Measurements from ENCODE around the gene PAN3. TPM values are rescaled to one million over a fixed set of nuclear protein-coding genes. Genes with fewer than 3 reads are reported as not detected.
A peak's percentile ranks its signal among the peaks of the same experiment; 100 is the strongest.

Gene PAN3
- 3.2 TPM for polyA plus RNA-seq (2012; ENCODE audit: insufficient read length, low read depth)

DNA sequence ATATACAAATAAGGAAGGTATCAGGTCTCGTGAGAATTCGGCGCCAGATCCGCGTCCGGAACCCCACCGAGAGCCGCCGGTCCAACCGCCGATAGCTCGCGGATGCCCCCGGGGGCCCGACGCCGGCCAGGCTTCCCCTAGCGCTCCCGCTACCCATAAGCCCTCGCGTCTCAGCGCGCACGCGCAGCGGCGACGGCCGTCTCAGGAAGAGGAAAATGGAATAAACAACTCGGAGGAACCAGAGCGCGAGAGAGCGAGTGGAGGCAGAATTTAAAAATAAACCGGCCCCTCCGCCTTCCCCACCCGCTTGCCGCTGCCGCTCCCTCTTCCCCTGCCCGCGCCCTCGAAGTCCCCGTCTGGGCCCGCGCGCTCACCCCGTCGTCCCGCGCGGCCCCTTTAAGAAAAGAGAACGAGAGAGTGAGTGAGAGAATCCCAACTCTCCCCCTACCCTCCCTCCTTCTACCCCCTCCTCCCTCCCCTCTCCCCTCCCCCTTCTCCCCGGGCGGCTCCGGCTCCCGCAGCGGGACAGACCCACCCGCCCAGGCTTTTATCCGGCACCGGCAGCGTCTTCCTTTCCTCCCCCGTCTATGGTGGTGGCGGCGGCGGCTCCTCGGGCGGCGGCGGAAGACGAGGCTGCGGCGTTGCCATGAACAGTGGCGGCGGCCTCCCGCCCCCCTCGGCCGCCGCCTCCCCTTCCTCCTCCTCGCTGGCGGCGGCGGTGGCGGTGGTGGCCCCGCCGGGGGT lies at the start of gene PAN3:
Gene PAN3 (plus strand): TSS at position 534 of the 744 bp plus-strand sequence. CDS start 113 bp downstream, at position 647.
- no peak for TF ChIP-seq TAF1 (IDR thresholded peaks at IDR 0.05; ENCODE audit: borderline replicate concordance, insufficient read depth, low read length)
- peak; percentile 78 for TF ChIP-seq POLR2AphosphoS5 (IDR thresholded peaks at IDR 0.05; ENCODE audit: low read depth, low read length)

DNA sequence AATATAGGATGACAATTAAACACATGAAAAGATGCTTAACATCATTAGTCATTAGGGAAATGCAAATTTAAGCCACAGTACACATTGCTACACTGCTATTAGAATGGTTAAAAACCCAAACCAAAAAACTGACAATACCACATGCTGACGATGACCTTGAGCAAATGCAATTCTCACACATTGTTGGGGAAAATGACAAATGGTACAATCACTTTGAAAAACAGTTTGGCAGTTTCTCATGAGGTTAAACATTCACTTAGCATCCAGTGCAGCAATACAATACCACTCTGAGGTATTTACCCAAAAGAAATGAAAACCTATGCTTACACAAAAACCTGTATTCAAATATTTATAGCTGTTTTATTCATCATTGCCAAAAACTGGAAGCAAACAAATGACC lies 49.3 kb upstream of the PAN3 start:
- TF ChIP-seq REST (IDR thresholded peaks at IDR 0.05; ENCODE audit: insufficient read depth in 1 of 2, low read depth in 2 of 2, low read length in 2 of 2) = no peak
- no peak for TF ChIP-seq POLR2AphosphoS5 (IDR thresholded peaks at IDR 0.05; ENCODE audit: low read depth, low read length)
- TF ChIP-seq TAF1 (IDR thresholded peaks at IDR 0.05; ENCODE audit: borderline replicate concordance, insufficient read depth, low read length) = no peak
- TF ChIP-seq FOXP2 (optimal IDR thresholded peaks at IDR 0.05; ENCODE audit: borderline replicate concordance, extremely low read depth, extremely low read length, insufficient read depth) = no peak
- TF ChIP-seq SIN3A (IDR thresholded peaks at IDR 0.05; ENCODE audit: borderline replicate concordance, insufficient read depth, low read length) = no peak

DNA sequence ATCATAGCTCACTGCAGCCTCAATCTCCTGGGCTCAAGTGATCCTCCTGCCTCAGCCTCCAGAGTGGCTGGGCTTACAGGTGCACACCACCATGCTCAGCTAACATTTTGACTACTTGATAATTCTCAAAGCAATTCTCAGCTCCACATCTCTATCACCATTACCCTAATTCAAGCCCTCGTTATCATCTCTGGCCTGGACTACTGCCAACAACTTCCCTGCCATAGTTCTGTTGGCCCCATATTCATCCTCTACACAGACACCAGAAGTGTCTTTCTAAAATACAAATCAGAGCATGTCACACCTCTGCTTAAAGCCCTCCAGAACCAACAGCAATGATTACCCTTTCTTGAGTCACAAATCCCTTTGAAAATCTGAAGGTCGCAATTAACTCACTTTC lies 45.9 kb upstream of the PAN3 start:
- TF ChIP-seq REST (IDR thresholded peaks at IDR 0.05; ENCODE audit: insufficient read depth in 1 of 2, low read depth in 2 of 2, low read length in 2 of 2) (no peak), FOXP2 (optimal IDR thresholded peaks at IDR 0.05; ENCODE audit: borderline replicate concordance, extremely low read depth, extremely low read length, insufficient read depth) (no peak), POLR2AphosphoS5 (IDR thresholded peaks at IDR 0.05; ENCODE audit: low read depth, low read length) (no peak), SIN3A (IDR thresholded peaks at IDR 0.05; ENCODE audit: borderline replicate concordance, insufficient read depth, low read length) (no peak)

GRCh38 chr13:28093881-28094280 lies 44.5 kb upstream of the PAN3 start:
- TF ChIP-seq REST (IDR thresholded peaks at IDR 0.05; ENCODE audit: insufficient read depth in 1 of 2, low read depth in 2 of 2, low read length in 2 of 2) (no peak), FOXP2 (optimal IDR thresholded peaks at IDR 0.05; ENCODE audit: borderline replicate concordance, extremely low read depth, extremely low read length, insufficient read depth) (no peak), SIN3A (IDR thresholded peaks at IDR 0.05; ENCODE audit: borderline replicate concordance, insufficient read depth, low read length) (no peak), POLR2AphosphoS5 (IDR thresholded peaks at IDR 0.05; ENCODE audit: low read depth, low read length) (no peak), TAF1 (IDR thresholded peaks at IDR 0.05; ENCODE audit: borderline replicate concordance, insufficient read depth, low read length) (no peak)

DNA sequence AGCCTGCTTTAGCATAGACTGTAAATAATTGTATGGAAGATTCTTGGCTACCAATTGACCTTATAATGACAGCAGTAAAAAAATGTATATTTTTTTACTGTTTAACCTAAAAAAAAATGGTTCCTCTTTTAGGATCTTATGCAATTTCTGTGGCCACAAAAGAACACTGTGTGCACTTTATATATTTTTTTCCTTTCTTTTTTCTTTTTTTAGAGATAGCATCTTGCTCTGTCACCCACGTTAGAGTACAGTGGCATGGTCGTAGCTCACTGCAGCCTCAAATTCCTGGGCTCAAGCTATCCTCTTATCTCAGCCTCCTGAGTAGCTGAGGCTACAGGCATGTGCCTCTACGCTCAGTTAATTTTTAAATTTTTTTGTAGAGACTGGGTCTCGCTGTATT lies 44.0 kb upstream of the PAN3 start:
- TF ChIP-seq SIN3A (IDR thresholded peaks at IDR 0.05; ENCODE audit: borderline replicate concordance, insufficient read depth, low read length) (no peak), REST (IDR thresholded peaks at IDR 0.05; ENCODE audit: insufficient read depth in 1 of 2, low read depth in 2 of 2, low read length in 2 of 2) (no peak), POLR2AphosphoS5 (IDR thresholded peaks at IDR 0.05; ENCODE audit: low read depth, low read length) (no peak), FOXP2 (optimal IDR thresholded peaks at IDR 0.05; ENCODE audit: borderline replicate concordance, extremely low read depth, extremely low read length, insufficient read depth) (no peak), TAF1 (IDR thresholded peaks at IDR 0.05; ENCODE audit: borderline replicate concordance, insufficient read depth, low read length) (no peak)

Data from PFSK-1 (cell line).